HG03432 (cell line): Measurements from ENCODE around the gene DDX43.
A peak's percentile ranks its signal among the peaks of the same experiment; 100 is the strongest.
"Not testable (repeated sequence)": the region's sequence is repeated elsewhere in the genome, so short reads cannot be mapped to it uniquely, and the experiment has no call there.

ENCODE experiments used
- ATAC-seq: cut with Tn5 transposase; IDR thresholded peaks from one replicate; pipeline ENCODE4 v1.9.1; 2021; ENCODE audit warnings: mild to moderate bottlenecking, moderate library complexity; ENCODE audit not compliant: unreplicated experiment

The DDX43 gene

GRCh38 chr6:73388800-73389512 lies 5.7 kb upstream of the DDX43 start:
- ATAC-seq, result peak; percentile 84

- no peak for ATAC-seq
These were observed 4.8 kb upstream of the DDX43 start for GRCh38 chr6:73389854-73390253.

- no peak for ATAC-seq
These were observed 3.0 kb upstream of the DDX43 start for GRCh38 chr6:73391675-73392074.

GRCh38 chr6:73392188-73392587 lies 2.4 kb upstream of the DDX43 start:
- ATAC-seq, result not testable (repeated sequence)

- ATAC-seq, result no peak
These were observed 1.4 kb upstream of the DDX43 start for GRCh38 chr6:73393278-73393677.

GRCh38 chr6:73395875-73396274 lies 1.2 kb downstream of the DDX43 start:
- no peak for ATAC-seq

- ATAC-seq, result peak; percentile 53
These were observed 6.0 kb downstream of the DDX43 start for GRCh38 chr6:73400656-73401055.

GRCh38 chr6:73409395-73409794 lies 14.8 kb downstream of the DDX43 start:
- ATAC-seq, result no peak

- no peak for ATAC-seq
These were observed 18.5 kb downstream of the DDX43 start for GRCh38 chr6:73413102-73413501.

- no peak for ATAC-seq
These were observed 23.6 kb downstream of the DDX43 start for GRCh38 chr6:73418081-73418741.

- ATAC-seq, result no peak
These were observed 26.9 kb downstream of the DDX43 start for GRCh38 chr6:73421534-73421933.

GRCh38 chr6:73435236-73435635 lies 40.6 kb downstream of the DDX43 start:
- no peak for ATAC-seq

- ATAC-seq, result no peak
These were observed 48.9 kb downstream of the DDX43 start for GRCh38 chr6:73443555-73443954.

GRCh38 chr6:73451223-73452106 lies 56.8 kb downstream of the DDX43 start:
- peak; percentile 63 for ATAC-seq

- peak; percentile 87 for ATAC-seq
These were observed 57.5 kb downstream of the DDX43 start, which contains the start of gene CGAS for GRCh38 chr6:73452107-73452461. CGAS (minus strand) TSS chr6:73452297; CDS start chr6:73452181, 116 bp downstream.

- no peak for ATAC-seq
These were observed 61.4 kb downstream of the DDX43 start for GRCh38 chr6:73455865-73456629.

- ATAC-seq, result not testable (repeated sequence)
These were observed 64.8 kb downstream of the DDX43 start for GRCh38 chr6:73459474-73459873.

GRCh38 chr6:73460056-73460455 lies 65.4 kb downstream of the DDX43 start:
- ATAC-seq, result no peak

GRCh38 chr6:73461537-73462350 lies 67.1 kb downstream of the DDX43 start, which contains the start of gene MTO1:
MTO1 (plus strand) TSS chr6:73461737; CDS start chr6:73461855, 118 bp downstream.
- ATAC-seq, result peak; percentile 97
